Stomach (tissue), 9 donors: ENCODE data around the gene SMAD3. TPM values are rescaled to one million over a fixed set of nuclear protein-coding genes. Genes with fewer than 3 reads are reported as not detected.

ENCODE experiments used
- DNase-seq, 2 donors: peaks; one replicate each; pipeline versions ENCODE4 v3.0.0 to v3.0.0-alpha.2; 2013 to 2019
- H3K27ac ChIP-seq, 5 donors: fragments of 200-600 bp in 4 of 5; sonication (generic) in 4 of 5; one replicate each; pipeline ENCODE4 v1.5.1; 2013 to 2019; ENCODE audit warnings: mild to moderate bottlenecking in 1 of 5, moderate library complexity in 1 of 5
- H3K27me3 ChIP-seq, 3 donors: fragments of 200-600 bp; sonication (generic); one replicate each; pipeline ENCODE4 v1.5.1; 2017 to 2019; ENCODE audit warnings: mixed run types in 1 of 3
- H3K36me3 ChIP-seq, 4 donors: fragments of 200-600 bp; sonication (generic); 1 replicate in 3 of 4; 2 replicates in 1 of 4; pipeline ENCODE4 v1.5.1; 2016 to 2019
- H3K4me1 ChIP-seq, 4 donors: fragments of 200-600 bp; sonication (generic); one replicate each; pipeline ENCODE4 v1.5.1; 2016 to 2019
- H3K4me3 ChIP-seq, 4 donors: fragments of 200-600 bp; sonication (generic) in 3 of 4; one replicate each; pipeline ENCODE4 v1.5.1; 2016 to 2019; ENCODE audit warnings: mild to moderate bottlenecking in 1 of 4
- H3K9me3 ChIP-seq, 4 donors: fragments of 200-600 bp; sonication (generic); one replicate each; pipeline ENCODE4 v1.5.1; 2016 to 2019
- EP300 ChIP-seq: sonication (generic); formaldehyde crosslinking; IDR thresholded peaks from one replicate; pipeline ENCODE4 v1.6.1; 2017; ENCODE audit warnings: antibody characterized with exemption
- POLR2A ChIP-seq, 4 donors: fragments of 450-650 bp; IDR thresholded peaks; one replicate each; pipeline ENCODE4 v1.6.1; 2016; ENCODE audit warnings: antibody characterized with exemption in 4 of 4, control low read depth in 2 of 4, mild to moderate bottlenecking in 1 of 4, moderate library complexity in 1 of 4
- POLR2AphosphoS5 ChIP-seq, 3 donors: sonication (generic); formaldehyde crosslinking; IDR thresholded peaks; one replicate each; pipeline ENCODE4 v1.6.1; 2016; ENCODE audit warnings: antibody characterized with exemption in 3 of 3
- WGBS, 5 donors: extraction: QIAGEN DNeasy Blood & Tissue Kit in 3 of 5; methylation state at CpG; one replicate each; pipeline versions ENCODE4 v1.1.5 to v1.1.7; 2013 to 2018; 5-methylcytosine and 5-hydroxymethylcytosine counted together
- intact Hi-C: fragments of 100-400 bp; cut with DNase I; formaldehyde crosslinking; loops from one replicate; pipeline ENCODE4 v1.15.1; 2023; ENCODE audit warnings: low total_unique reads
- polyA plus RNA-seq, 3 donors: library from polyadenylated mRNA; stranded (reverse); fragments of 200-250 nt; gene quantifications; one replicate each; pipeline ENCODE4 v1.2.3, GENCODE V29; 2013
- total RNA-seq, 5 donors: library from RNA; depleted of rRNA; stranded (reverse); fragments of >200 nt; gene quantifications; one replicate each; pipeline versions ENCODE4 v1.1.0 to v1.2.3, GENCODE V29; 2014 to 2016
- TF ChIP-seq, protein P1 (sequence below), 7 experiments: fragments of 450-650 bp in 4 of 7; fragments of 200-600 bp in 3 of 7; sonication (generic) in 3 of 7; IDR thresholded peaks; one replicate each; pipeline ENCODE4 v1.5.1; 2016 to 2019; ENCODE audit warnings: antibody characterized with exemption in 7 of 7, control low read depth in 2 of 7, mild to moderate bottlenecking in 1 of 7
- donor health status: healthy with polysubstance abuse.
- donor health status: Bipolar disorder and iron deficiency.
- donor health status: healthy.

The SMAD3 gene
- total and polyA plus RNA-seq, 8 donors = 6.8 to 103 (median 27.5) TPM

DNA sequence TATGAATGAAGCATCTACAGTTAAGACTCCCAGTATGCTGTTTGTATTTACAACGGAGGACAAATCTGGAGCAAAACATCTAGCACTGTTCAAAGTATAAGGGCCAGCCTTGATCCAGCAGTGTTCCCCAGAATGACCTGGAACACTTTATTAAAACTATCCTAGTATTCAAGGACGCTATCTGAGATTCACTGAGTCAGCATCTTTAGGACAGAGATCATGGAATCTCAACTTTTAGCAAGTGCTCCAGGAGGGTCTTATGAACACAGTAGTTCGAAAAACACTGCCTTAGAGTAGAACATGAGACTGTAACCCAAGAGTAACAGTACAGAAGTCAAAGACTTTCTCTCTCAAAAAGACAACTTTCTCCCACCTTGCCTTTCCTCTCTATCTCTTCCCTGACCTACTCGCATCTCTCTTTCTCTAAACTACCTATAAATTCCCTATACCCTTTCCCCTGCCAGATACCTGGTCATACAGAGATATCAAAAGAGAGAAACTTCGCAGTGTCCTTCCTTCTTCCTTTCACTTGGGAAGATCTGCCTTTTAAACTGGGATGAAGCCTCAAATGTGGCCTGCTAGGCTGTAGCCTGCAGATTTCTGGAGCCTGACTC lies 145.3 kb downstream of the SMAD3 start:
- Histone ChIP-seq H3K9me3 (no peaks in the 10 kb centered on the region), H3K27ac (no peak overlapping the region), H3K4me1 (no peaks in the 10 kb centered on the region), H3K4me3 (no peak overlapping the region), H3K36me3 (peaks cover 0 to 38% (median 37%) of the 10 kb centered on the region in 4 donors), H3K27me3 (no peaks in the 10 kb centered on the region)
- no peak for TF ChIP-seq POLR2A (IDR thresholded peaks at IDR 0.05)
- TF ChIP-seq, protein P1, sequence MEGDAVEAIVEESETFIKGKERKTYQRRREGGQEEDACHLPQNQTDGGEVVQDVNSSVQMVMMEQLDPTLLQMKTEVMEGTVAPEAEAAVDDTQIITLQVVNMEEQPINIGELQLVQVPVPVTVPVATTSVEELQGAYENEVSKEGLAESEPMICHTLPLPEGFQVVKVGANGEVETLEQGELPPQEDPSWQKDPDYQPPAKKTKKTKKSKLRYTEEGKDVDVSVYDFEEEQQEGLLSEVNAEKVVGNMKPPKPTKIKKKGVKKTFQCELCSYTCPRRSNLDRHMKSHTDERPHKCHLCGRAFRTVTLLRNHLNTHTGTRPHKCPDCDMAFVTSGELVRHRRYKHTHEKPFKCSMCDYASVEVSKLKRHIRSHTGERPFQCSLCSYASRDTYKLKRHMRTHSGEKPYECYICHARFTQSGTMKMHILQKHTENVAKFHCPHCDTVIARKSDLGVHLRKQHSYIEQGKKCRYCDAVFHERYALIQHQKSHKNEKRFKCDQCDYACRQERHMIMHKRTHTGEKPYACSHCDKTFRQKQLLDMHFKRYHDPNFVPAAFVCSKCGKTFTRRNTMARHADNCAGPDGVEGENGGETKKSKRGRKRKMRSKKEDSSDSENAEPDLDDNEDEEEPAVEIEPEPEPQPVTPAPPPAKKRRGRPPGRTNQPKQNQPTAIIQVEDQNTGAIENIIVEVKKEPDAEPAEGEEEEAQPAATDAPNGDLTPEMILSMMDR (IDR thresholded peaks at IDR 0.05) = no peak
- TF ChIP-seq POLR2AphosphoS5 (IDR thresholded peaks at IDR 0.05) = no peak
- intact Hi-C loops = no loop called here
- 93 to 97% (median 96%) methylated on average over 5 of the region's 5 CpGs for WGBS, 5 donors
- no peak for DNase-seq

DNA sequence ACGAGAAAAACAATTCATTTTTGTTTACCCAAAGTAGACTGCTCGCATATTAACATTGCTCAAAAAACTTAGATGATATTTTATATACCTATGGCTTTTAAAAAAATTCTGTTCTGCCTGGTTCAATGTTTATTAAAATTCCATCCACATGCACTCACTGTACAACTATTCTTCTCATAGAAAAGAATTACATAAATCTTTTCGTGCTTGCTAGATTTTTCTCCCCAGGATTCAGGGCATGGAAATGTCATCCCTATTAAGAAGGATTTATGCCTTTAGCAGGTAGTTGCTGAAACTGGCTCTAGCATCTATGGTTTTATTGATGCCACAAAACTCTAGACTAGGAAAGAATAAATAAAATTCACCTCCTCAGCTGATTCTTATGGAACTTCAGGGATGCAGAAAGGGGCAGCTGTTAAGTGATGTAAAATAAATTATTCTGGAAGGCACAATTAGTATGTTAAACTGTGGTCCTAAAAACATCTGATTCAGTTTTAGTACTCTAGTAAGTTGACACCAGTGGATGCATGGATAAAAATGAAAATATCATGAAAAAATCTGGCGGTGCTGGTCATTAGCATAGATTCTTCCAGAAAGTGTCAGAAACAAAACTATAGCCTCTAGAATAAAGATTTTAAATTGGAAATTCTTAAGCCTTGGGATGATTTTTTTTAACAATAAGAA lies 147.4 kb downstream of the SMAD3 start:
- TF ChIP-seq, protein P1 (IDR thresholded peaks at IDR 0.05) = no peak
- no peak for TF ChIP-seq EP300
- TF ChIP-seq POLR2AphosphoS5 (IDR thresholded peaks at IDR 0.05) = no peak
- no peak for TF ChIP-seq POLR2A (IDR thresholded peaks at IDR 0.05)
- H3K27ac ChIP-seq = no peak overlapping the region
- no peak overlapping the region for H3K4me3 ChIP-seq
- H3K4me1 ChIP-seq = no peaks in the 10 kb centered on the region
- WGBS, 5 donors = 78 to 95% (median 91%) methylated on average over 4 of the region's 4 CpGs
- no peaks in the 10 kb centered on the region for H3K9me3 ChIP-seq
- intact Hi-C loops = no loop called here
- H3K36me3 ChIP-seq = peaks cover 0 to 23% (median 17%) of the 10 kb centered on the region in 4 donors
- H3K27me3 ChIP-seq = no peaks in the 10 kb centered on the region
- no peak for DNase-seq

DNA sequence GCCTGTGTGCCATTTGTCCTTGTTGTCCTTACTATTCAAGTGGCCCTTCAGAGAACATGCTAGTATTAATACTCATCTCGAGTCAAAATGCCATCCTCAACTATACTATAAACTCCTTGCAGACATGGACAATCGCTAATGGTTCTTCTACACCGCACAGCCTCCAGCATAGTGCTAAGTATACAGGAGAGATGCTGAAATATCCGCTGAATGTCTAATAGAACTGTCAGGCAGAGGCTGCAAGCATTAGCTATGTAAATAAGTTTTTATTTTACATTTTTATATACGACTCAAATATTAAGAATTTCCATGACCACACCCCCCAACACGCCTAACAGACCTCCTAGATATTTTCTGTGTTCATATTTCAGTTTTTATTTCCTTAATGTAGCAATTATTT lies 149.7 kb downstream of the SMAD3 start:
- Histone ChIP-seq H3K4me3 (no peak overlapping the region), H3K36me3 (peaks cover 0 to 21% (median 7%) of the 10 kb centered on the region in 4 donors), H3K4me1 (no peaks in the 10 kb centered on the region), H3K9me3 (no peaks in the 10 kb centered on the region), H3K27ac (no peak overlapping the region), H3K27me3 (no peaks in the 10 kb centered on the region)
- no peak for DNase-seq
- TF ChIP-seq POLR2A (IDR thresholded peaks at IDR 0.05) (no peak), EP300 (no peak), POLR2AphosphoS5 (IDR thresholded peaks at IDR 0.05) (no peak)
- TF ChIP-seq, protein P1 (IDR thresholded peaks at IDR 0.05) = no peak
- intact Hi-C loops = no loop called here
- WGBS, 5 donors = 85 to 96% (median 89%) methylated on average over 6 of the region's 6 CpGs

DNA sequence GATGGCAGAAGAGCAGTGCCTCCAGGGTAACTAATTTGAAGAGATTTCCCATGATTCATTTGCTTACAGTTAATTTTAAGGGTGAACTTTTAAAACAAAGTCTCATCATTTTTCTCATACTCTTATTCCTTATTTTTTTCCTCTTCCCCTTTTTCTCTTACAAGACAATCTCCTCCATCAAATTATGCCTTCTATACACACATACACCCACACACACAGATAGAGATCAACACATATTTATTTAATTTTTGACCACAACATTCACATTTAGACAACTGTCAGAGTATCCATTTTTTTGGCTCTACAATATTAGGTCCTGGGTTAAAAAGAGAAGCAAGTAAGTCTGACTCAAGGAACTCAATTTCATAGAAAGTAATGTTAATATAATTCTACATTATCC lies 151.5 kb downstream of the SMAD3 start:
- TF ChIP-seq, protein P1 (IDR thresholded peaks at IDR 0.05) = no peak
- TF ChIP-seq POLR2AphosphoS5 (IDR thresholded peaks at IDR 0.05) = no peak
- no peak for TF ChIP-seq POLR2A (IDR thresholded peaks at IDR 0.05)
- TF ChIP-seq EP300 = no peak
- Histone ChIP-seq H3K27me3 (no peaks in the 10 kb centered on the region), H3K4me1 (no peaks in the 10 kb centered on the region), H3K36me3 (peaks cover 0 to 24% (median 11%) of the 10 kb centered on the region in 4 donors), H3K27ac (no peak overlapping the region), H3K9me3 (no peaks in the 10 kb centered on the region), H3K4me3 (no peak overlapping the region)
- DNase-seq = no peak
- intact Hi-C loops = no loop called here
